Kidney (tissue), 14 donors: ENCODE measurements around the gene DRC1. TPM values are rescaled to one million over a fixed set of nuclear protein-coding genes. Genes with fewer than 3 reads are reported as not detected.
"Not testable (repeated sequence)": the region's sequence is repeated elsewhere in the genome, so short reads cannot be mapped to it uniquely, and the experiment has no call there.

ENCODE experiments used
- DNase-seq, 5 donors: peaks; one replicate each; pipeline ENCODE4 v3.0.0-alpha.2; 2013 to 2020
- FAIRE-seq: peaks from 2 replicates; lab custom pipeline; 2012; peaks lifted over from hg19 to GRCh38; lab: Jason Lieb, UNC
- H3K27ac ChIP-seq, 2 donors: one replicate each; pipeline ENCODE4 v1.7.0; 2013; ENCODE audit warnings: low read depth in 2 of 2, low read length in 2 of 2, inconsistent platforms in 1 of 2
- H3K27me3 ChIP-seq: one replicate; pipeline ENCODE4 v1.7.1; 2013; ENCODE audit warnings: low read length, inconsistent platforms; ENCODE audit not compliant: control insufficient read depth, insufficient read depth
- H3K36me3 ChIP-seq, 3 donors: one replicate each; pipeline versions ENCODE4 v1.7.0 to v1.7.1; 2013; ENCODE audit warnings: low read length in 3 of 3, control low read depth in 1 of 3, inconsistent platforms in 1 of 3; ENCODE audit not compliant: insufficient read depth in 3 of 3, control insufficient read depth in 2 of 3
- H3K4me1 ChIP-seq, 3 donors: one replicate each; pipeline versions ENCODE4 v1.7.0 to v1.7.1; 2013; ENCODE audit warnings: low read length in 3 of 3, inconsistent platforms in 1 of 3, low read depth in 1 of 3; ENCODE audit not compliant: control insufficient read depth in 2 of 3, insufficient read depth in 2 of 3
- H3K4me3 ChIP-seq, 3 donors: one replicate each; pipeline versions ENCODE4 v1.7.0 to v1.8.1; 2013; ENCODE audit warnings: low read length in 3 of 3, control low read depth in 1 of 3, inconsistent platforms in 1 of 3
- H3K9ac ChIP-seq, 3 donors: one replicate each; pipeline versions ENCODE4 v1.7.0 to v1.7.1; 2013; ENCODE audit warnings: low read length in 3 of 3, control low read depth in 1 of 3, inconsistent platforms in 1 of 3
- H3K9me3 ChIP-seq, 3 donors: one replicate each; pipeline versions ENCODE4 v1.7.0 to v1.7.1; 2013; ENCODE audit warnings: low read length in 3 of 3, control low read depth in 1 of 3, inconsistent platforms in 1 of 3; ENCODE audit not compliant: control insufficient read depth in 2 of 3, insufficient read depth in 1 of 3
- CTCF ChIP-seq: IDR thresholded peaks from 3 replicates; pipeline ENCODE4 v1.5.1; 2012; ENCODE audit warnings: mild to moderate bottlenecking, moderate library complexity, borderline replicate concordance; ENCODE audit not compliant: insufficient read depth; ENCODE audit errors: extremely low read depth
- intact Hi-C: fragments of 100-400 bp; cut with DNase I; formaldehyde crosslinking; loops from one replicate; pipeline ENCODE4 v1.11.1; 2022
- polyA plus RNA-seq: library from polyadenylated mRNA; stranded (reverse); fragments of 350-450 nt; fragmentation: Illumina TruSeq; extraction: RNeasy Lipid Tissue Mini Kit (QIAGEN cat#74804); gene quantifications from one replicate; pipeline ENCODE4 v1.2.3, GENCODE V29; 2014; ENCODE audit warnings: low read depth, low replicate concordance; ENCODE audit not compliant: insufficient read depth
- total RNA-seq: library from RNA; stranded (reverse); fragmentation: NEBNext Ultra II Directional; extraction: Animal tissue kit (Norgen Biotek cat#: 25700); gene quantifications from one replicate; pipeline ENCODE4 v1.2.1, GENCODE V29; 2021
- donor health status: control.
- donor health status: control.
- donor health status: control.
- donor health status: control.
- donor health status: control.
- donor health status: DM: yes; HTN: yes; CAD: no.
- donor health status: Normal renal cell carcinoma (clear cell type).

DRC1 gene
- total and polyA plus RNA-seq, 2 donors from 2014 or later = 0.76 TPM; not detected in 1

GRCh38 chr2:26465981-26466471 is 64.3 kb downstream of the DRC1 start:
- no peaks in the 10 kb centered on the region for H3K4me1 ChIP-seq
- no peaks in the 10 kb centered on the region for H3K27me3 ChIP-seq
- peaks cover 0 to 10% (median 2%) of the 10 kb centered on the region in 3 donors for H3K9me3 ChIP-seq
- H3K4me3 ChIP-seq = no peak overlapping the region
- no peak for TF ChIP-seq CTCF
- H3K27ac ChIP-seq = no peak overlapping the region
- intact Hi-C loops = no loop called here
- peak in 1 of 5 donors; percentile 22 for DNase-seq
- no peak for FAIRE-seq
- H3K9ac ChIP-seq = no peak overlapping the region
- H3K36me3 ChIP-seq = no peaks in the 10 kb centered on the region

GRCh38 chr2:26466662-26467310 is 65.1 kb downstream of the DRC1 start:
- Histone ChIP-seq H3K27ac (no peak overlapping the region), H3K36me3 (no peaks in the 10 kb centered on the region), H3K4me3 (no peak overlapping the region), H3K27me3 (no peaks in the 10 kb centered on the region), H3K9me3 (peaks cover 0 to 10% (median 2%) of the 10 kb centered on the region in 3 donors), H3K4me1 (no peaks in the 10 kb centered on the region), H3K9ac (no peak overlapping the region)
- DNase-seq = peak in 1 of 5 donors; percentile 63
- intact Hi-C loops = no loop called here
- no peak for TF ChIP-seq CTCF
- FAIRE-seq = no peak

GRCh38 chr2:26468544-26468943 is 66.8 kb downstream of the DRC1 start:
- H3K27ac ChIP-seq, intact Hi-C loops, H3K27me3 ChIP-seq, H3K4me1 ChIP-seq, FAIRE-seq, H3K4me3 ChIP-seq, H3K36me3 ChIP-seq, H3K9ac ChIP-seq: not testable (repeated sequence)
- peaks cover 0 to 10% (median 2%) of the 10 kb centered on the region in 3 donors for H3K9me3 ChIP-seq
- DNase-seq = peak in 1 of 5 donors; percentile 10

- intact Hi-C loops = no loop called here
- TF ChIP-seq CTCF = peak; percentile 36
- DNase-seq (peak in 4 of 5 donors; percentile 57 to 65 (median 62)), FAIRE-seq (no peak)
- Histone ChIP-seq H3K27me3 (no peaks in the 10 kb centered on the region), H3K4me1 (no peaks in the 10 kb centered on the region), H3K36me3 (no peaks in the 10 kb centered on the region), H3K27ac (no peak overlapping the region), H3K9ac (no peak overlapping the region), H3K4me3 (no peak overlapping the region), H3K9me3 (peaks cover 0 to 10% (median 2%) of the 10 kb centered on the region in 3 donors)
Measured at GRCh38 chr2:26469092-26469710, 67.5 kb downstream of the DRC1 start.
